ENCODE measurements around the gene STAT1. TPM values are rescaled to one million over a fixed set of nuclear protein-coding genes. Genes with fewer than 3 reads are reported as not detected.

STAT1 gene
- polyA plus RNA-seq, 1 donor from 2014 or later: 4.9 TPM

DNA sequence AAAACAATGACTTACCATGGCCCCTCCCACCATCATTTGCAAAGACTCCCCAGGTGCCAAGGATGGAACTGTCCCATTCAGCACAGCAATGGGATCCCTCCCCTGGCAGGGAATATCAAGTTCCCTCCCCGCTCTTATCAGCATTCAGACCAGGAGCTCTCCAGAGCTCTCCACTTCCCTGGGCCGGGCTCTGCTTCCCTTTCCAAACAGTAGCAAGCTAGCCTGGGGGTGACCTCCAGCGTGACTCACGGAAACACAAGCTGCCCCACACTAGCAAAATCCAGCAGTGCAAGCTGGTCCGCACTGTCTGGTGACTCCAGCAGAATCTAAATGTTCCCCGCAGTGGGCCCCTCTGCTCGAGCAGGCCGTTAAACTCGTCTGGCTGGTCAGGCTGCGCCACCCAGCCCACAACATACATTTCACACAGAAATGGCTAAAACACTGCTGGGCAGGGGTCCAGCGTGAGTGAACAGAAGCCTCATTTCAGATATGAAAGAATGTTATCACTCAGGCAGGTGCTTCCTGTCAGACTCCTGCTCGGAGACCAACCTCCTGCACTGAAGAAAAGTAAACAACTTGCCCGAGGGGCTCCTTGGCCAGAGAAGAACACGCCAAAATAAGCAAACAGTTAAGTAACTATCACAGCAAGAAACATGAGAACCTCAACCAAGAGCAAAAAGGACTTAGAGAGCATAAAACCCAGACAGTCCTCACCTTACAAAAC is 33.9 kb downstream of the STAT1 start:
- TF ChIP-seq MXI1 (conservative IDR thresholded peaks at IDR 0.05; ENCODE audit: poor library complexity, severe bottlenecking) (no peak), POLR2AphosphoS5 (IDR thresholded peaks at IDR 0.05) (no peak), EZH2 (IDR thresholded peaks at IDR 0.05; ENCODE audit: borderline replicate concordance, insufficient read depth, low read length, poor library complexity, severe bottlenecking) (no peak), EP300 (conservative IDR thresholded peaks at IDR 0.05; ENCODE audit: poor library complexity, severe bottlenecking) (no peak), RAD21 (conservative IDR thresholded peaks at IDR 0.05) (no peak), TAF1 (IDR thresholded peaks at IDR 0.05; ENCODE audit: low read depth) (no peak), SMC3 (conservative IDR thresholded peaks at IDR 0.05; ENCODE audit: poor library complexity) (no peak)
- TF ChIP-seq, protein P1, sequence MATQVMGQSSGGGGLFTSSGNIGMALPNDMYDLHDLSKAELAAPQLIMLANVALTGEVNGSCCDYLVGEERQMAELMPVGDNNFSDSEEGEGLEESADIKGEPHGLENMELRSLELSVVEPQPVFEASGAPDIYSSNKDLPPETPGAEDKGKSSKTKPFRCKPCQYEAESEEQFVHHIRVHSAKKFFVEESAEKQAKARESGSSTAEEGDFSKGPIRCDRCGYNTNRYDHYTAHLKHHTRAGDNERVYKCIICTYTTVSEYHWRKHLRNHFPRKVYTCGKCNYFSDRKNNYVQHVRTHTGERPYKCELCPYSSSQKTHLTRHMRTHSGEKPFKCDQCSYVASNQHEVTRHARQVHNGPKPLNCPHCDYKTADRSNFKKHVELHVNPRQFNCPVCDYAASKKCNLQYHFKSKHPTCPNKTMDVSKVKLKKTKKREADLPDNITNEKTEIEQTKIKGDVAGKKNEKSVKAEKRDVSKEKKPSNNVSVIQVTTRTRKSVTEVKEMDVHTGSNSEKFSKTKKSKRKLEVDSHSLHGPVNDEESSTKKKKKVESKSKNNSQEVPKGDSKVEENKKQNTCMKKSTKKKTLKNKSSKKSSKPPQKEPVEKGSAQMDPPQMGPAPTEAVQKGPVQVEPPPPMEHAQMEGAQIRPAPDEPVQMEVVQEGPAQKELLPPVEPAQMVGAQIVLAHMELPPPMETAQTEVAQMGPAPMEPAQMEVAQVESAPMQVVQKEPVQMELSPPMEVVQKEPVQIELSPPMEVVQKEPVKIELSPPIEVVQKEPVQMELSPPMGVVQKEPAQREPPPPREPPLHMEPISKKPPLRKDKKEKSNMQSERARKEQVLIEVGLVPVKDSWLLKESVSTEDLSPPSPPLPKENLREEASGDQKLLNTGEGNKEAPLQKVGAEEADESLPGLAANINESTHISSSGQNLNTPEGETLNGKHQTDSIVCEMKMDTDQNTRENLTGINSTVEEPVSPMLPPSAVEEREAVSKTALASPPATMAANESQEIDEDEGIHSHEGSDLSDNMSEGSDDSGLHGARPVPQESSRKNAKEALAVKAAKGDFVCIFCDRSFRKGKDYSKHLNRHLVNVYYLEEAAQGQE (IDR thresholded peaks at IDR 0.05; ENCODE audit: borderline replicate concordance): no peak
- TF ChIP-seq, protein P2, sequence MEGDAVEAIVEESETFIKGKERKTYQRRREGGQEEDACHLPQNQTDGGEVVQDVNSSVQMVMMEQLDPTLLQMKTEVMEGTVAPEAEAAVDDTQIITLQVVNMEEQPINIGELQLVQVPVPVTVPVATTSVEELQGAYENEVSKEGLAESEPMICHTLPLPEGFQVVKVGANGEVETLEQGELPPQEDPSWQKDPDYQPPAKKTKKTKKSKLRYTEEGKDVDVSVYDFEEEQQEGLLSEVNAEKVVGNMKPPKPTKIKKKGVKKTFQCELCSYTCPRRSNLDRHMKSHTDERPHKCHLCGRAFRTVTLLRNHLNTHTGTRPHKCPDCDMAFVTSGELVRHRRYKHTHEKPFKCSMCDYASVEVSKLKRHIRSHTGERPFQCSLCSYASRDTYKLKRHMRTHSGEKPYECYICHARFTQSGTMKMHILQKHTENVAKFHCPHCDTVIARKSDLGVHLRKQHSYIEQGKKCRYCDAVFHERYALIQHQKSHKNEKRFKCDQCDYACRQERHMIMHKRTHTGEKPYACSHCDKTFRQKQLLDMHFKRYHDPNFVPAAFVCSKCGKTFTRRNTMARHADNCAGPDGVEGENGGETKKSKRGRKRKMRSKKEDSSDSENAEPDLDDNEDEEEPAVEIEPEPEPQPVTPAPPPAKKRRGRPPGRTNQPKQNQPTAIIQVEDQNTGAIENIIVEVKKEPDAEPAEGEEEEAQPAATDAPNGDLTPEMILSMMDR (IDR thresholded peaks at IDR 0.05; ENCODE audit: poor library complexity, severe bottlenecking): no peak
- Histone ChIP-seq H3K4me2 (ENCODE audit: low read length) (no peak overlapping the region), H2AFZ (ENCODE audit: low read depth, low read length) (no peak overlapping the region), H3K9me2 (ENCODE audit: insufficient read depth, low read length) (no peaks in the 10 kb centered on the region), H3F3A (ENCODE audit: insufficient read depth, low read length, poor library complexity, severe bottlenecking) (no peaks in the 10 kb centered on the region), H4K20me1 (ENCODE audit: insufficient read depth) (no peaks in the 10 kb centered on the region), H3K9me3 (ENCODE audit: low read length) (no peaks in the 10 kb centered on the region), H3K27me3 (ENCODE audit: insufficient read depth, low read depth, low read length) (no peaks in the 10 kb centered on the region), H3K79me2 (replicated peaks; ENCODE audit: insufficient read depth, low read length) (no peaks in the 10 kb centered on the region), H3K36me3 (ENCODE audit: insufficient read depth, low read length) (peaks cover 10% of the 10 kb centered on the region), H3K4me3 (ENCODE audit: low read length) (no peak overlapping the region), H3K27ac (ENCODE audit: low read length) (no peak overlapping the region), H3K9ac (ENCODE audit: low read length) (no peak overlapping the region)

DNA sequence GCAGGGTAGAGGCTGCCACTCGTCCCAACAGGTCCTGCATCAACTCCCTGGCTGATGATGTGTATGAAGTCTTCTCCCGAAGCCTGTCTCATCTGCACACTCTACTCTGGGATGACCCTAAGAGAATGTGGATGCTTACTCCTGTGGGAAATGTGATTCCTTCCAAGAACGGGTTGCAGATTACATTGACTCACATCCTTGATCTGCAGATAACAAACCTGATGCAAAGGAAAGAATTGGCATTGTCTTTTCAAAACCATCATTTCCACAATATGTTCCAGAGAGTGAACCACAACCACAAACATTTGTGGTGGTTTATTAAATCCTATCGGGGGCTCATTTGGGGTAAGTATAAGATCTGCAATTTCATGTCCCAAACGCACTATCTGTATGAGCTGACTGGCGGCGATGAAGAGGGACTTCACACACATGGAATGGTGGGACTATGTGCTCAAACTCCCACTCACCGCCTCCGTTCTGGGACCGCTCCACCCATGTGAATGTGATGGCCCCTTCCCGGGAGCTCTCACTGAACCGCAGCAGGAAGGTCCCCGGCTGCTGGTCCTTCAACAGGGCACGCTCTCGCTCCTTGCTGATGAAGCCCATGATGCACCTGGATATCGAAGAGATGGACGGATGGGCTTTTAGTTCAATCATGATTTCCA is 35.5 kb downstream of the STAT1 start:
- H2AFZ ChIP-seq (ENCODE audit: low read depth, low read length): no peak overlapping the region
- H3K27me3 ChIP-seq (ENCODE audit: insufficient read depth, low read depth, low read length): no peaks in the 10 kb centered on the region
- H3F3A ChIP-seq (ENCODE audit: insufficient read depth, low read length, poor library complexity, severe bottlenecking): no peaks in the 10 kb centered on the region
- H3K4me3 ChIP-seq (ENCODE audit: low read length): no peak overlapping the region
- H3K27ac ChIP-seq (ENCODE audit: low read length): no peak overlapping the region
- H3K36me3 ChIP-seq (ENCODE audit: insufficient read depth, low read length): peaks cover 10% of the 10 kb centered on the region
- no peaks in the 10 kb centered on the region for H3K9me2 ChIP-seq (ENCODE audit: insufficient read depth, low read length)
- H3K4me2 ChIP-seq (ENCODE audit: low read length): no peak overlapping the region
- TF ChIP-seq TAF1 (IDR thresholded peaks at IDR 0.05; ENCODE audit: low read depth): no peak
- no peaks in the 10 kb centered on the region for H3K79me2 ChIP-seq (replicated peaks; ENCODE audit: insufficient read depth, low read length)
- no peaks in the 10 kb centered on the region for H4K20me1 ChIP-seq (ENCODE audit: insufficient read depth)
- no peaks in the 10 kb centered on the region for H3K9me3 ChIP-seq (ENCODE audit: low read length)
- no peak overlapping the region for H3K9ac ChIP-seq (ENCODE audit: low read length)

Data from neural cell (in vitro differentiated cells).